HepG2 (cell line): ENCODE data around the gene VWA1. TPM values are rescaled to one million over a fixed set of nuclear protein-coding genes. Genes with fewer than 3 reads are reported as not detected.
A peak's percentile ranks its signal among the peaks of the same experiment; 100 is the strongest.

Source experiments
- CC2D1A ChIP-seq: sonication (generic); formaldehyde crosslinking; IDR thresholded peaks from 2 replicates; pipeline ENCODE4 v1.8.1; 2023; ENCODE audit warnings: mild to moderate bottlenecking, missing genetic modification reagents
- FOXO4 ChIP-seq: sonication (generic); formaldehyde crosslinking; conservative IDR thresholded peaks from 2 replicates; pipeline ENCODE4 v1.8.1; 2023; ENCODE audit warnings: missing genetic modification reagents
- GATA4 ChIP-seq: sonication (generic); IDR thresholded peaks from 2 replicates; pipeline ENCODE4 v1.6.1; 2016; ENCODE audit warnings: antibody characterized with exemption, low read depth, borderline replicate concordance
- HMGXB4 ChIP-seq, 2 experiments: sonication (generic) in 1 of 2; formaldehyde crosslinking in 1 of 2; IDR thresholded peaks; 2 replicates each; pipeline versions ENCODE4 v1.4.0 to v1.6.1; 2018 to 2020; ENCODE audit warnings: missing genetic modification reagents in 2 of 2, borderline replicate concordance in 1 of 2, low read depth in 1 of 2, mild to moderate bottlenecking in 1 of 2, missing biosample characterization in 1 of 2
- IRX3 ChIP-seq: sonication (generic); formaldehyde crosslinking; IDR thresholded peaks from 2 replicates; pipeline ENCODE4 v1.8.1; 2023; ENCODE audit warnings: mild to moderate bottlenecking, low read depth, missing genetic modification reagents, borderline replicate concordance
- KLF9 ChIP-seq: IDR thresholded peaks from 2 replicates; pipeline ENCODE4 v1.6.1; 2016; ENCODE audit warnings: low read depth
- NFIB ChIP-seq: sonication (generic); formaldehyde crosslinking; IDR thresholded peaks from 2 replicates; pipeline ENCODE4 v1.9.0; 2021; ENCODE audit warnings: missing genetic modification reagents, mild to moderate bottlenecking, borderline replicate concordance
- SMARCE1 ChIP-seq: fragments of 450-650 bp; IDR thresholded peaks from 2 replicates; pipeline ENCODE4 v1.6.1; 2017; ENCODE audit warnings: borderline replicate concordance
- SP2 ChIP-seq: sonication (generic); formaldehyde crosslinking; IDR thresholded peaks from 2 replicates; pipeline ENCODE4 v1.5.1; 2020; ENCODE audit warnings: mild to moderate bottlenecking, missing genetic modification reagents
- TBX3 ChIP-seq: fragments of 450-650 bp; IDR thresholded peaks from 2 replicates; pipeline ENCODE4 v1.6.1; 2017; ENCODE audit warnings: antibody characterized with exemption, mild to moderate bottlenecking, inconsistent platforms, borderline replicate concordance
- TFDP2 ChIP-seq: sonication (generic); formaldehyde crosslinking; IDR thresholded peaks from 2 replicates; pipeline ENCODE4 v1.4.0; 2020; ENCODE audit warnings: missing genetic modification reagents
- ZBTB33 ChIP-seq: sonication (generic); formaldehyde crosslinking; IDR thresholded peaks from 2 replicates; pipeline ENCODE4 v1.4.0; 2020; ENCODE audit warnings: missing genetic modification reagents
- ZNF282 ChIP-seq: fragments of 450-650 bp; IDR thresholded peaks from 2 replicates; pipeline ENCODE4 v1.6.1; 2018; ENCODE audit not compliant: partially characterized antibody
- ZNF34 ChIP-seq: sonication (generic); formaldehyde crosslinking; IDR thresholded peaks from 2 replicates; pipeline ENCODE4 v1.4.0; 2020; ENCODE audit warnings: mild to moderate bottlenecking, missing genetic modification reagents, borderline replicate concordance
- ZNF614 ChIP-seq: IDR thresholded peaks from 2 replicates; pipeline ENCODE4 v1.6.1; 2018; ENCODE audit warnings: missing biosample characterization, missing genetic modification reagents, inconsistent platforms, borderline replicate concordance
- ZNF616 ChIP-seq: sonication (generic); formaldehyde crosslinking; IDR thresholded peaks from 2 replicates; pipeline ENCODE4 v1.5.0; 2020; ENCODE audit warnings: low read depth, mild to moderate bottlenecking, missing genetic modification reagents
- ZNF670 ChIP-seq: sonication (generic); formaldehyde crosslinking; IDR thresholded peaks from 2 replicates; pipeline ENCODE4 v1.8.0; 2022; ENCODE audit warnings: mild to moderate bottlenecking, missing genetic modification reagents, borderline replicate concordance
- ZNF841 ChIP-seq: sonication (generic); formaldehyde crosslinking; IDR thresholded peaks from 2 replicates; pipeline ENCODE4 v1.8.1; 2023; ENCODE audit warnings: missing genetic modification reagents, borderline replicate concordance
- ZSCAN9 ChIP-seq: IDR thresholded peaks from 2 replicates; pipeline ENCODE4 v1.6.1; 2016; ENCODE audit warnings: borderline replicate concordance
- polyA plus RNA-seq, 8 experiments: library from polyadenylated mRNA; depleted of rRNA in 3 of 8; stranded (reverse) in 7 of 8; unstranded in 1 of 8; fragments of >200 nt; fragmentation: Illumina TruSeq in 4 of 8; extraction: Trizol in 4 of 8; gene quantifications; 2 replicates each; pipeline versions ENCODE4 v1.2.1 to v1.2.3, GENCODE V29; 2011 to 2016; ENCODE audit warnings: low read depth in 4 of 8, missing spikeins in 1 of 8, mixed read lengths in 1 of 8; ENCODE audit not compliant: insufficient read depth in 1 of 8
- total RNA-seq, 5 experiments: library from RNA; depleted of rRNA; stranded (reverse); fragments of >200 nt; fragmentation: Illumina TruSeq; extraction: Trizol; gene quantifications; 2 replicates each; pipeline ENCODE4 v1.2.3, GENCODE V29; 2016; ENCODE audit warnings: low read depth in 1 of 5

The VWA1 gene
- total and polyA plus RNA-seq, 2 of the 13 experiments (the other 11 are each of a cell fraction or from before 2014, with no cell fraction given) = 40.9 to 57.5 TPM

GRCh38 chr1:1432274-1432950, 3.1 kb upstream of the VWA1 start (continued):
- TF ChIP-seq CC2D1A (no peak), ZNF841 (CRISPR knock-in tag) (no peak), IRX3 (CRISPR knock-in tag) (no peak), ZNF670 (CRISPR knock-in tag) (no peak; the same call in 1 of the 2 replicates), NFIB (no peak), GATA4 (no peak), ZNF282 (no peak), TBX3 (no peak), ZNF614 (CRISPR knock-in tag) (no peak), SP2 (peak; percentile 12; the same call in 1 of the 2 replicates), SMARCE1 (no peak), ZBTB33 (no peak), HMGXB4 (CRISPR knock-in tag; IDR thresholded peaks at IDR 0.05; ENCODE audit: borderline replicate concordance in 1 of 2, low read depth in 1 of 2) (0 out of 4 replicates have a peak, but pooled peaks of 1 of the 2 experiments have one; percentile 1), ZSCAN9 (no peak), KLF9 (no peak), ZNF616 (CRISPR knock-in tag) (no peak), TFDP2 (0 out of 2 replicates have a peak, but pooled peaks have one; percentile 0), ZNF34 (CRISPR knock-in tag) (no peak), FOXO4 (CRISPR knock-in tag) (0 out of 2 replicates have a peak, but pooled peaks have one; percentile 52)
- TF ChIP-seq, all 625 proteins: peak for 45
